Tibial nerve (tissue), 4 donors: ENCODE data around the gene ICE2. TPM values are rescaled to one million over a fixed set of nuclear protein-coding genes. Genes with fewer than 3 reads are reported as not detected.

ENCODE experiments used
- DNase-seq, 2 donors: peaks; one replicate each; pipeline ENCODE4 v3.0.0-alpha.2; 2019; ENCODE audit warnings: low spot score in 2 of 2
- H3K27ac ChIP-seq, 4 donors: fragments of 200-600 bp; sonication (generic) in 3 of 4; one replicate each; pipeline ENCODE4 v1.5.1; 2017 to 2019; ENCODE audit warnings: mild to moderate bottlenecking in 1 of 4
- H3K27me3 ChIP-seq, 2 donors: fragments of 200-600 bp; sonication (generic) in 1 of 2; one replicate each; pipeline versions ENCODE4 v1.5.1 to v1.6.0; 2017 to 2019
- H3K36me3 ChIP-seq, 3 donors: fragments of 200-600 bp; sonication (generic); one replicate each; pipeline ENCODE4 v1.5.1; 2018 to 2019
- H3K4me1 ChIP-seq, 4 donors: fragments of 200-600 bp; sonication (generic) in 3 of 4; one replicate each; pipeline ENCODE4 v1.5.1; 2017 to 2019
- H3K4me3 ChIP-seq, 4 donors: fragments of 200-600 bp; sonication (generic) in 3 of 4; one replicate each; pipeline ENCODE4 v1.5.1; 2017 to 2019; ENCODE audit warnings: mild to moderate bottlenecking in 1 of 4, moderate library complexity in 1 of 4
- H3K9me3 ChIP-seq, 4 donors: fragments of 200-600 bp; sonication (generic) in 3 of 4; one replicate each; pipeline ENCODE4 v1.5.1; 2017 to 2019
- CTCF ChIP-seq, 5 experiments: fragments of 200-600 bp in 3 of 5; fragments of 450-650 bp in 2 of 5; sonication (generic) in 3 of 5; IDR thresholded peaks; one replicate each; pipeline ENCODE4 v1.5.1; 2016 to 2019; ENCODE audit warnings: antibody characterized with exemption in 5 of 5, mild to moderate bottlenecking in 3 of 5, moderate library complexity in 2 of 5
- EP300 ChIP-seq, 2 donors: sonication (generic); formaldehyde crosslinking; IDR thresholded peaks; one replicate each; pipeline ENCODE4 v1.6.1; 2017; ENCODE audit warnings: antibody characterized with exemption in 2 of 2, mild to moderate bottlenecking in 1 of 2
- POLR2A ChIP-seq, 2 donors: fragments of 450-650 bp; IDR thresholded peaks; one replicate each; pipeline ENCODE4 v1.6.1; 2017; ENCODE audit warnings: antibody characterized with exemption in 2 of 2, mild to moderate bottlenecking in 2 of 2, moderate library complexity in 2 of 2
- WGBS, 2 donors: methylation state at CpG; one replicate each; pipeline ENCODE4 v1.1.5; 2018; 5-methylcytosine and 5-hydroxymethylcytosine counted together
- total RNA-seq, 4 donors: library from RNA; depleted of rRNA; stranded (reverse); fragments of >200 nt; gene quantifications; one replicate each; pipeline ENCODE4 v1.1.0, GENCODE V29; 2016

ICE2 gene
- total RNA-seq, 4 donors from 2014 or later, result 23.9 to 44.1 (median 26.0) TPM

- H3K27ac ChIP-seq, result no peak overlapping the region
- H3K4me1 ChIP-seq, result peaks cover 0 to 3% (median 0%) of the 10 kb centered on the region in 4 donors
- 87 to 88% methylated on average over 8 of the region's 8 CpGs for WGBS, 2 donors
- no peak for DNase-seq
- H3K27me3 ChIP-seq, result no peaks in the 10 kb centered on the region
- peaks cover 0 to 10% (median 0%) of the 10 kb centered on the region in 3 donors for H3K36me3 ChIP-seq
- TF ChIP-seq CTCF (IDR thresholded peaks at IDR 0.05) (no peak), EP300 (IDR thresholded peaks at IDR 0.05) (no peak), POLR2A (IDR thresholded peaks at IDR 0.05) (no peak)
- H3K4me3 ChIP-seq, result no peak overlapping the region
- no peaks in the 10 kb centered on the region for H3K9me3 ChIP-seq
Measured at GRCh38 chr15:60518511-60518910, 39.6 kb upstream of the ICE2 start.

GRCh38 chr15:60514261-60514881, 35.4 kb upstream of the ICE2 start:
- H3K27ac ChIP-seq, result no peak overlapping the region
- DNase-seq, result no peak
- H3K36me3 ChIP-seq, result peaks cover 0 to 25% (median 0%) of the 10 kb centered on the region in 3 donors
- no peaks in the 10 kb centered on the region for H3K27me3 ChIP-seq
- H3K4me1 ChIP-seq, result no peaks in the 10 kb centered on the region
- H3K9me3 ChIP-seq, result no peaks in the 10 kb centered on the region
- no peak overlapping the region for H3K4me3 ChIP-seq
- WGBS, 2 donors, result 94 to 96% methylated on average over 12 of the region's 12 CpGs
- TF ChIP-seq EP300 (IDR thresholded peaks at IDR 0.05), result no peak

GRCh38 chr15:60513676-60514075, 34.7 kb upstream of the ICE2 start:
- H3K36me3 ChIP-seq, result peaks cover 0 to 25% (median 0%) of the 10 kb centered on the region in 3 donors
- WGBS, 2 donors, result 91 to 93% methylated on average over 7 of the region's 7 CpGs
- DNase-seq, result no peak

GRCh38 chr15:60512937-60513336, 34.0 kb upstream of the ICE2 start:
- no peaks in the 10 kb centered on the region for H3K27me3 ChIP-seq
- 95 to 96% methylated on average over 4 of the region's 4 CpGs for WGBS, 2 donors
- H3K4me3 ChIP-seq, result no peak overlapping the region
- no peak overlapping the region for H3K27ac ChIP-seq
- no peak for TF ChIP-seq POLR2A (IDR thresholded peaks at IDR 0.05)
- H3K36me3 ChIP-seq, result peaks cover 0 to 25% (median 0%) of the 10 kb centered on the region in 3 donors
- no peaks in the 10 kb centered on the region for H3K9me3 ChIP-seq
- H3K4me1 ChIP-seq, result peaks cover 0 to 3% (median 0%) of the 10 kb centered on the region in 4 donors
- no peak for DNase-seq

More at GRCh38 chr15:60513676-60514075, 34.7 kb upstream of the ICE2 start:
- no peaks in the 10 kb centered on the region for H3K4me1 ChIP-seq
- no peaks in the 10 kb centered on the region for H3K9me3 ChIP-seq
- no peak overlapping the region for H3K27ac ChIP-seq
- no peaks in the 10 kb centered on the region for H3K27me3 ChIP-seq
- TF ChIP-seq CTCF (IDR thresholded peaks at IDR 0.05) (no peak), EP300 (IDR thresholded peaks at IDR 0.05) (no peak), POLR2A (IDR thresholded peaks at IDR 0.05) (no peak)
- H3K4me3 ChIP-seq, result no peak overlapping the region

GRCh38 chr15:60511351-60512031, 32.5 kb upstream of the ICE2 start:
- Histone ChIP-seq H3K4me3 (no peak overlapping the region), H3K27me3 (no peaks in the 10 kb centered on the region), H3K27ac (no peak overlapping the region), H3K4me1 (peaks cover 0 to 10% (median 0%) of the 10 kb centered on the region in 4 donors), H3K9me3 (no peaks in the 10 kb centered on the region), H3K36me3 (peaks cover 0 to 25% (median 0%) of the 10 kb centered on the region in 3 donors)
- TF ChIP-seq CTCF (IDR thresholded peaks at IDR 0.05) (no peak), POLR2A (IDR thresholded peaks at IDR 0.05) (no peak), EP300 (IDR thresholded peaks at IDR 0.05) (no peak)
- 67 to 70% methylated on average over 21 of the region's 21 CpGs for WGBS, 2 donors
- DNase-seq, result no peak

- H3K27ac ChIP-seq, result no peak overlapping the region
- 82 to 83% methylated on average over 5 of the region's 5 CpGs for WGBS, 2 donors
- H3K4me3 ChIP-seq, result no peak overlapping the region
- peaks cover 0 to 10% (median 0%) of the 10 kb centered on the region in 4 donors for H3K4me1 ChIP-seq
- no peak for DNase-seq
- H3K36me3 ChIP-seq, result peaks cover 0 to 25% (median 0%) of the 10 kb centered on the region in 3 donors
- TF ChIP-seq CTCF (IDR thresholded peaks at IDR 0.05) (no peak), EP300 (IDR thresholded peaks at IDR 0.05) (no peak), POLR2A (IDR thresholded peaks at IDR 0.05) (no peak)
- no peaks in the 10 kb centered on the region for H3K27me3 ChIP-seq
- no peaks in the 10 kb centered on the region for H3K9me3 ChIP-seq
Measured at GRCh38 chr15:60510006-60510405, 31.1 kb upstream of the ICE2 start.
